Smooth muscle cell (in vitro differentiated cells): ENCODE measurements around the gene FETUB. TPM values are rescaled to one million over a fixed set of nuclear protein-coding genes. Genes with fewer than 3 reads are reported as not detected.

Experiments
- DNase-seq: peaks from one replicate; lab custom pipeline; 2025; ENCODE audit not compliant: unreplicated experiment; lab: John Stamatoyannopoulos, UW
- H2AFZ ChIP-seq: fragments of 200-600 bp; sonication (generic); 2 replicates; pipeline ENCODE4 v1.6.0; 2016; ENCODE audit warnings: antibody characterized with exemption, low read depth, mild to moderate bottlenecking
- H3F3A ChIP-seq: fragments of 200-600 bp; sonication (generic); 2 replicates; pipeline ENCODE4 v1.6.0; 2017; ENCODE audit warnings: antibody characterized with exemption, low read depth
- H3K27ac ChIP-seq: fragments of 200-600 bp; sonication (generic); 2 replicates; pipeline ENCODE4 v1.5.1; 2016; ENCODE audit warnings: low read depth, mild to moderate bottlenecking
- H3K27me3 ChIP-seq: fragments of 200-600 bp; sonication (generic); 2 replicates; pipeline ENCODE4 v1.6.1; 2016; ENCODE audit warnings: low read depth, mild to moderate bottlenecking
- H3K36me3 ChIP-seq: fragments of 200-600 bp; sonication (generic); 2 replicates; pipeline ENCODE4 v1.5.1; 2016; ENCODE audit warnings: low read depth
- H3K4me1 ChIP-seq: fragments of 200-600 bp; sonication (generic); 2 replicates; pipeline ENCODE4 v1.5.1; 2016; ENCODE audit warnings: low read depth
- H3K4me2 ChIP-seq: fragments of 200-600 bp; sonication (generic); 2 replicates; pipeline ENCODE4 v1.6.0; 2016; ENCODE audit warnings: mild to moderate bottlenecking
- H3K4me3 ChIP-seq: fragments of 200-600 bp; sonication (generic); 2 replicates; pipeline ENCODE4 v1.5.1; 2016; ENCODE audit warnings: mild to moderate bottlenecking
- H3K79me2 ChIP-seq: fragments of 200-600 bp; sonication (generic); 2 replicates; pipeline ENCODE4 v1.6.0; 2016; ENCODE audit warnings: low read depth, mild to moderate bottlenecking
- H3K9ac ChIP-seq: fragments of 200-600 bp; sonication (generic); 2 replicates; pipeline ENCODE4 v1.6.0; 2016; ENCODE audit warnings: low read depth
- H3K9me3 ChIP-seq: fragments of 200-600 bp; sonication (generic); replicated peaks from 2 replicates; pipeline ENCODE4 v1.5.1; 2016; ENCODE audit warnings: low read depth
- H4K20me1 ChIP-seq: fragments of 200-600 bp; sonication (generic); 2 replicates; pipeline ENCODE4 v1.6.0; 2016; ENCODE audit warnings: low read depth
- WGBS: methylation state at CpG from one replicate; pipeline ENCODE4 v1.1.7; 2016; ENCODE audit warnings: low lambda C conversion rate; 5-methylcytosine and 5-hydroxymethylcytosine counted together
- polyA plus RNA-seq: library from polyadenylated mRNA; unstranded; fragments of >200 nt; fragmentation: Nextera tagmentation; extraction: Ambion mirVana; gene quantifications from 2 replicates; pipeline ENCODE4 v1.2.1, GENCODE V29; 2016
- total RNA-seq: library from RNA; depleted of rRNA; stranded (reverse); fragments of >200 nt; gene quantifications from 2 replicates; pipeline ENCODE4 v1.2.3, GENCODE V29; 2014
- TF ChIP-seq, protein P1 (sequence below): fragments of 200-600 bp; sonication (generic); IDR thresholded peaks from 2 replicates; pipeline ENCODE4 v1.5.1; 2017; ENCODE audit warnings: borderline replicate concordance, mild to moderate bottlenecking, antibody characterized with exemption; ENCODE audit not compliant: insufficient read depth, poor library complexity, severe bottlenecking

Gene FETUB
- total and polyA plus RNA-seq, 2 experiments from 2014 or later = 1.9 TPM; not detected in 1

DNA sequence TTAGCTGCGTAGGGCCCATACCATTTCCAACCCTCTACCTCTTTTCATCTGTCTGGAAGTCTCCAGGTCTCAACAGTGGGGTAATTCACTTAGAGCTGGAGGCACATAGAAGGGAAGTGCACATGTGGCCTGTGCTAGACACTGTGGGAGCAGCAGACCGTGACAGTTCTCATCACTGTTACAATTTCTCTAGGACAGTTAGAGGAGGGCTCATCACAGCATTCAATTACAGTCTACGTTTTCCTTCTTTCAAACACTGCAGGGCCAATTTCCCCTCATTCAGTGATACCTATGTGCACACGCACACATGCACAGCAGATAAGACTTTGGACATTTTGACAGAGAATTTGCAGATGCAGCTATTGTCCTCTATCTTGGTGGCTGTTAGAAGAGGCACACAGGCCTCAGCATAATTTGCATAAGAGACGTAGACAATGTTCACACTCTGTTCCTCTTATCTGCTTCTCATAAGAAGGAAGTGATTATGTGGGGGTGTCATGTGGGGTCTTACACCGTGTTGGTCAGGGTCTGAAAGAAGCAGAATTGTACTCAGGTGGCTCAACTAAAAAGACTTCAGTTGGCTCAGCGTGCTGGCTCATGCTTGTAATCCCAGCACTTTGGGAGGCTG, 13.0 kb downstream of the FETUB start:
- Histone ChIP-seq H4K20me1 (no peaks in the 10 kb centered on the region), H2AFZ (no peak overlapping the region), H3F3A (no peaks in the 10 kb centered on the region), H3K9me3 (no peaks in the 10 kb centered on the region), H3K79me2 (no peaks in the 10 kb centered on the region), H3K4me2 (no peak overlapping the region), H3K36me3 (no peaks in the 10 kb centered on the region), H3K27me3 (no peaks in the 10 kb centered on the region), H3K4me3 (no peak overlapping the region), H3K27ac (no peak overlapping the region), H3K9ac (no peak overlapping the region), H3K4me1 (no peaks in the 10 kb centered on the region)
- TF ChIP-seq, protein P1, sequence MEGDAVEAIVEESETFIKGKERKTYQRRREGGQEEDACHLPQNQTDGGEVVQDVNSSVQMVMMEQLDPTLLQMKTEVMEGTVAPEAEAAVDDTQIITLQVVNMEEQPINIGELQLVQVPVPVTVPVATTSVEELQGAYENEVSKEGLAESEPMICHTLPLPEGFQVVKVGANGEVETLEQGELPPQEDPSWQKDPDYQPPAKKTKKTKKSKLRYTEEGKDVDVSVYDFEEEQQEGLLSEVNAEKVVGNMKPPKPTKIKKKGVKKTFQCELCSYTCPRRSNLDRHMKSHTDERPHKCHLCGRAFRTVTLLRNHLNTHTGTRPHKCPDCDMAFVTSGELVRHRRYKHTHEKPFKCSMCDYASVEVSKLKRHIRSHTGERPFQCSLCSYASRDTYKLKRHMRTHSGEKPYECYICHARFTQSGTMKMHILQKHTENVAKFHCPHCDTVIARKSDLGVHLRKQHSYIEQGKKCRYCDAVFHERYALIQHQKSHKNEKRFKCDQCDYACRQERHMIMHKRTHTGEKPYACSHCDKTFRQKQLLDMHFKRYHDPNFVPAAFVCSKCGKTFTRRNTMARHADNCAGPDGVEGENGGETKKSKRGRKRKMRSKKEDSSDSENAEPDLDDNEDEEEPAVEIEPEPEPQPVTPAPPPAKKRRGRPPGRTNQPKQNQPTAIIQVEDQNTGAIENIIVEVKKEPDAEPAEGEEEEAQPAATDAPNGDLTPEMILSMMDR = no peak
- 76% methylated on average over 7 of the region's 7 CpGs for WGBS
- no peak for DNase-seq

DNA sequence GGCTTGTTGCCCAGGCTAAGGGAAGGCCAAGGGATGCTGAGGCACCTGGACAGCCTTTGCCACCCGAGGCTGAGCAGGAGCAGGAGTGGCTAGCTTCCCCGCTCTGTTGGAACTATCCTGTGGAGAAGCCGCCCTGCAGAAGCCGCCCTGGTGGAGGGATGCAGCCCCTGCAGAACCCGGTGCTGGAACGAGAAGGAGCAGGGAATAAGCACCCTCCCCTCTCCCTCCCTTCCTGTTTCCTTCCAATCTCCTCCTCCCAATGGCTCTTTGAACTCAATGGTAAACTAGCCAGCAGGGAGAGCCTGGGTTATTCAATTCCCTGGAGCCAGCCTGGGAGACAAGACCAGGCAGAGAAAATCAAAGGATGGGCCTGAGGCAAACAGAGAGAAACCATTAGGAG, 13.8 kb downstream of the FETUB start:
- Histone ChIP-seq H3K36me3 (no peaks in the 10 kb centered on the region), H3K9ac (no peak overlapping the region), H3K4me2 (no peak overlapping the region), H3K4me1 (no peaks in the 10 kb centered on the region), H3K79me2 (no peaks in the 10 kb centered on the region), H3F3A (no peaks in the 10 kb centered on the region), H3K27me3 (no peaks in the 10 kb centered on the region), H3K9me3 (no peaks in the 10 kb centered on the region), H4K20me1 (no peaks in the 10 kb centered on the region), H3K4me3 (no peak overlapping the region), H3K27ac (no peak overlapping the region), H2AFZ (no peak overlapping the region)
- no peak for DNase-seq
- TF ChIP-seq, protein P1 = no peak
- WGBS = 48% methylated on average over 6 of the region's 6 CpGs

GRCh38 chr3:186663361-186664118, 23.3 kb downstream of the FETUB start:
- no peak overlapping the region for H2AFZ ChIP-seq
- H3K4me2 ChIP-seq = no peak overlapping the region
- no peak overlapping the region for H3K27ac ChIP-seq
- DNase-seq = no peak
- peaks cover 10% of the 10 kb centered on the region for H3K27me3 ChIP-seq
- H3K9me3 ChIP-seq = no peaks in the 10 kb centered on the region
- no peaks in the 10 kb centered on the region for H3K79me2 ChIP-seq
- H3K4me3 ChIP-seq = no peak overlapping the region
- WGBS = 11% methylated on average over 7 of the region's 7 CpGs
- H3F3A ChIP-seq = no peaks in the 10 kb centered on the region
- TF ChIP-seq, protein P1 = no peak
- no peaks in the 10 kb centered on the region for H3K36me3 ChIP-seq
- no peaks in the 10 kb centered on the region for H4K20me1 ChIP-seq
- no peak overlapping the region for H3K9ac ChIP-seq
- H3K4me1 ChIP-seq = peaks cover 7% of the 10 kb centered on the region
